Caco-2 (cell line): ENCODE measurements around the gene FRMD4A. TPM values are rescaled to one million over a fixed set of nuclear protein-coding genes. Genes with fewer than 3 reads are reported as not detected.

Source experiments
- BruUV-seq: library from RNA; stranded (reverse); fragments of 400-500 nt; replicated peaks from 2 replicates; lab custom pipeline; 2021; lab: Mats Ljungman, UMichigan
- CTCF ChIA-PET: fragments of 300-600 bp; sonication (Branson Sonifier 250); formaldehyde crosslinking; loops from one replicate; lab custom pipeline; 2022; ENCODE audit warnings: antibody characterized with exemption; lab: Charles Lee
- POLR2A ChIA-PET: fragments of 300-600 bp; sonication (Branson Sonifier 250); formaldehyde crosslinking; loops from one replicate; lab custom pipeline; 2022; ENCODE audit warnings: antibody characterized with exemption; lab: Charles Lee
- DNase-seq, 2 experiments: peaks; one replicate each; pipeline versions ENCODE4 v3.0.0 to v3.0.0-alpha.2; 2020 to 2022
- H3K27me3 ChIP-seq: replicated peaks from 2 replicates; pipeline ENCODE4 v1.6.0; 2011; ENCODE audit warnings: low read length; ENCODE audit not compliant: control insufficient read depth, insufficient read depth
- H3K36me3 ChIP-seq: 2 replicates; pipeline ENCODE4 v1.5.1; 2011; ENCODE audit warnings: low read length; ENCODE audit not compliant: control insufficient read depth, insufficient read depth
- H3K4me1 ChIP-seq: fragments of 250-450 bp; sonication (Bioruptor Pico); 2 replicates; pipeline ENCODE4 v1.5.1; 2020; ENCODE audit warnings: mild to moderate bottlenecking
- H3K4me3 ChIP-seq: 2 replicates; pipeline ENCODE4 v1.5.1; 2011; ENCODE audit warnings: low read depth, mild to moderate bottlenecking, control low read depth, low read length
- H3K9me3 ChIP-seq: fragments of 250-450 bp; sonication (Bioruptor Pico); 2 replicates; pipeline ENCODE4 v1.5.1; 2020; ENCODE audit warnings: mild to moderate bottlenecking, moderate library complexity
- H3K27ac Mint-ChIP-seq: one replicate; pipeline ENCODE4 v1.8.0; 2022; ENCODE audit warnings: mixed read lengths; ENCODE audit not compliant: unreplicated experiment
- H3K27me3 Mint-ChIP-seq: one replicate; pipeline ENCODE4 v1.8.0; 2022; ENCODE audit warnings: mixed read lengths; ENCODE audit not compliant: insufficient read depth, unreplicated experiment
- H3K36me3 Mint-ChIP-seq: one replicate; pipeline ENCODE4 v1.8.0; 2022; ENCODE audit warnings: mild to moderate bottlenecking, mixed read lengths; ENCODE audit not compliant: insufficient read depth, unreplicated experiment
- H3K4me1 Mint-ChIP-seq: one replicate; pipeline ENCODE4 v1.8.0; 2022; ENCODE audit warnings: low read depth, mixed read lengths; ENCODE audit not compliant: unreplicated experiment
- H3K4me3 Mint-ChIP-seq: one replicate; pipeline ENCODE4 v1.8.0; 2022; ENCODE audit warnings: mild to moderate bottlenecking, moderate library complexity, mixed read lengths; ENCODE audit not compliant: unreplicated experiment
- H3K9me3 Mint-ChIP-seq: one replicate; pipeline ENCODE4 v1.8.0; 2022; ENCODE audit warnings: mixed read lengths; ENCODE audit not compliant: unreplicated experiment
- CTCF ChIP-seq, 2 experiments: fragments of 200-600 bp in 1 of 2; IDR thresholded peaks; 1 replicate in 1 of 2; 2 replicates in 1 of 2; pipeline versions ENCODE4 v1.5.1 to v1.8.0; 2011 to 2022; ENCODE audit warnings: antibody characterized with exemption in 1 of 2, control low read depth in 1 of 2, inconsistent platforms in 1 of 2, low read depth in 1 of 2, low read length in 1 of 2, mild to moderate bottlenecking in 1 of 2, moderate library complexity in 1 of 2; ENCODE audit not compliant: insufficient read depth in 1 of 2, severe bottlenecking in 1 of 2, unreplicated experiment in 1 of 2
- intact Hi-C: fragments of 100-400 bp; cut with micrococcal nuclease; formaldehyde crosslinking; loops from one replicate; pipeline ENCODE4 v1.10.0; 2022; ENCODE audit not compliant: unreplicated experiment
- total RNA-seq: library from RNA; stranded (reverse); gene quantifications from 2 replicates; pipeline ENCODE4 v1.2.3, GENCODE V29; 2022

FRMD4A gene
- total RNA-seq, 1 experiment from 2014 or later: 52.1 TPM

- peaks cover 22% of the 10 kb centered on the region for H3K36me3 Mint-ChIP-seq
- TF ChIP-seq CTCF (IDR thresholded peaks at IDR 0.05; ENCODE audit: insufficient read depth in 1 of 2, low read depth in 1 of 2, low read length in 1 of 2, severe bottlenecking in 1 of 2, unreplicated experiment in 1 of 2): no peak
- Histone ChIP-seq H3K4me3 (no peak overlapping the region), H3K27me3 (no peaks in the 10 kb centered on the region), H3K36me3 (no peaks in the 10 kb centered on the region), H3K9me3 (no peaks in the 10 kb centered on the region), H3K4me1 (peaks cover 17% of the 10 kb centered on the region)
- no peak overlapping the region for H3K27ac Mint-ChIP-seq
- ChIA-PET CTCF (no interaction called here), POLR2A (no interaction called here)
- no peaks in the 10 kb centered on the region for H3K9me3 Mint-ChIP-seq
- no TSS peak for BruUV-seq
- intact Hi-C loops: no loop called here
- H3K4me3 Mint-ChIP-seq: no peak overlapping the region
- no peak for DNase-seq
- H3K27me3 Mint-ChIP-seq: no peaks in the 10 kb centered on the region
- peaks cover 13% of the 10 kb centered on the region for H3K4me1 Mint-ChIP-seq
These were observed 697.0 kb downstream of the FRMD4A start for GRCh38 chr10:13633689-13634088.

GRCh38 chr10:13632884-13633440, 697.8 kb downstream of the FRMD4A start:
- TF ChIP-seq CTCF (IDR thresholded peaks at IDR 0.05; ENCODE audit: insufficient read depth in 1 of 2, low read depth in 1 of 2, low read length in 1 of 2, severe bottlenecking in 1 of 2, unreplicated experiment in 1 of 2): no peak
- no peaks in the 10 kb centered on the region for H3K9me3 ChIP-seq
- POLR2A ChIA-PET: no interaction called here
- CTCF ChIA-PET: no interaction called here
- H3K4me1 ChIP-seq: peaks cover 25% of the 10 kb centered on the region
- peaks cover 20% of the 10 kb centered on the region for H3K36me3 Mint-ChIP-seq
- intact Hi-C loops: no loop called here
- H3K27me3 Mint-ChIP-seq: no peaks in the 10 kb centered on the region
- no peak overlapping the region for H3K27ac Mint-ChIP-seq
- DNase-seq: no peak
- H3K4me3 ChIP-seq: no peak overlapping the region
- no peaks in the 10 kb centered on the region for H3K36me3 ChIP-seq
- H3K9me3 Mint-ChIP-seq: no peaks in the 10 kb centered on the region
- H3K4me3 Mint-ChIP-seq: no peak overlapping the region
- H3K4me1 Mint-ChIP-seq: peaks cover 15% of the 10 kb centered on the region
- no peaks in the 10 kb centered on the region for H3K27me3 ChIP-seq
- no TSS peak for BruUV-seq

GRCh38 chr10:13632440-13632839, 698.3 kb downstream of the FRMD4A start:
- Mint-ChIP-seq H3K4me3 (no peak overlapping the region), H3K27ac (no peak overlapping the region), H3K4me1 (peaks cover 15% of the 10 kb centered on the region), H3K27me3 (no peaks in the 10 kb centered on the region), H3K9me3 (no peaks in the 10 kb centered on the region), H3K36me3 (peaks cover 16% of the 10 kb centered on the region)
- intact Hi-C loops: no loop called here
- DNase-seq: no peak
- BruUV-seq: no TSS peak
- ChIA-PET CTCF (no interaction called here), POLR2A (no interaction called here)
- Histone ChIP-seq H3K27me3 (no peaks in the 10 kb centered on the region), H3K4me1 (peaks cover 30% of the 10 kb centered on the region), H3K4me3 (no peak overlapping the region), H3K9me3 (no peaks in the 10 kb centered on the region), H3K36me3 (no peaks in the 10 kb centered on the region)
- no peak for TF ChIP-seq CTCF (IDR thresholded peaks at IDR 0.05; ENCODE audit: insufficient read depth in 1 of 2, low read depth in 1 of 2, low read length in 1 of 2, severe bottlenecking in 1 of 2, unreplicated experiment in 1 of 2)
